ENCODE data around the gene BICRA.
"Not testable (repeated sequence)": the region's sequence is repeated elsewhere in the genome, so short reads cannot be mapped to it uniquely, and the experiment has no call there.

Gene BICRA

DNA sequence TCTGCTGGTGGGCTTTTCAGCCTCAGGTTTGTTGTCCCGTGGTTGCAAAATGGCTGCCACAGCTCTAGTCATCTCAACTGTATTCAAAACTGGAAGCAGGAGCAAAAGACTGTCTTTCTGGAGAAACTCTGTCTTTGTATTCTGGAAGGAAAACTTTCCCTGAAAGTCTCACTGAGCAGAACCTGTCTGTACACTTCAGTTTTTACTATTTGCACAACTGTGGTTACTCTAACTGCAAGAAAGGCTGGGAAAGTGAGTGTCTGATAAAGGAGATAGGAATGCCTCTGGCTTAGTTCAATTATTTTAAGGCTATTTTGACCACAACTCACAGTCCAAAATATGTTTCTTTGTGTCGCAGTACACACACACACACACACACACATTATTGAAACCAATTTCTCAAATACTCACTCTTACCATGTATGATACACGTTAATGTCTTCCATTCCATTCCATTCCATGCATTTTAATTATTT lies 54.5 kb downstream of the BICRA start:
- H3K27me3 ChIP-seq (ENCODE audit: insufficient read depth, low read length, poor library complexity), result no peaks in the 10 kb centered on the region
- no peaks in the 10 kb centered on the region for H3K9me3 ChIP-seq (ENCODE audit: insufficient read depth, low read length, severe bottlenecking)
- TF ChIP-seq, protein P1, sequence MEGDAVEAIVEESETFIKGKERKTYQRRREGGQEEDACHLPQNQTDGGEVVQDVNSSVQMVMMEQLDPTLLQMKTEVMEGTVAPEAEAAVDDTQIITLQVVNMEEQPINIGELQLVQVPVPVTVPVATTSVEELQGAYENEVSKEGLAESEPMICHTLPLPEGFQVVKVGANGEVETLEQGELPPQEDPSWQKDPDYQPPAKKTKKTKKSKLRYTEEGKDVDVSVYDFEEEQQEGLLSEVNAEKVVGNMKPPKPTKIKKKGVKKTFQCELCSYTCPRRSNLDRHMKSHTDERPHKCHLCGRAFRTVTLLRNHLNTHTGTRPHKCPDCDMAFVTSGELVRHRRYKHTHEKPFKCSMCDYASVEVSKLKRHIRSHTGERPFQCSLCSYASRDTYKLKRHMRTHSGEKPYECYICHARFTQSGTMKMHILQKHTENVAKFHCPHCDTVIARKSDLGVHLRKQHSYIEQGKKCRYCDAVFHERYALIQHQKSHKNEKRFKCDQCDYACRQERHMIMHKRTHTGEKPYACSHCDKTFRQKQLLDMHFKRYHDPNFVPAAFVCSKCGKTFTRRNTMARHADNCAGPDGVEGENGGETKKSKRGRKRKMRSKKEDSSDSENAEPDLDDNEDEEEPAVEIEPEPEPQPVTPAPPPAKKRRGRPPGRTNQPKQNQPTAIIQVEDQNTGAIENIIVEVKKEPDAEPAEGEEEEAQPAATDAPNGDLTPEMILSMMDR (IDR thresholded peaks at IDR 0.05; ENCODE audit: borderline replicate concordance, extremely low read depth, low read length, poor library complexity, severe bottlenecking), result no peak
- no peak for TF ChIP-seq EZH2 (IDR thresholded peaks at IDR 0.05; ENCODE audit: borderline replicate concordance, low read depth, low read length, severe bottlenecking)
- H4K20me1 ChIP-seq (ENCODE audit: insufficient read depth, low read length), result peaks cover 67% of the 10 kb centered on the region
- no peak overlapping the region for H3K4me2 ChIP-seq (ENCODE audit: insufficient read depth, low read length)
- no peaks in the 10 kb centered on the region for H3K4me1 ChIP-seq (ENCODE audit: insufficient read depth, low read length)
- H3K36me3 ChIP-seq (ENCODE audit: insufficient read depth, low read length), result no peaks in the 10 kb centered on the region
- H3K4me3 ChIP-seq (ENCODE audit: low read depth in 1 of 2, low read length in 2 of 2), result no peak overlapping the region
- peaks cover 71% of the 10 kb centered on the region for H3K79me2 ChIP-seq (ENCODE audit: insufficient read depth, low read length)
- no peak for ATAC-seq (ENCODE audit: insufficient read depth, low read depth)
- H3K27ac ChIP-seq (ENCODE audit: low read length), result no peak overlapping the region
- no peak overlapping the region for H3K9ac ChIP-seq (ENCODE audit: low read depth, low read length)
- H2AFZ ChIP-seq (ENCODE audit: low read depth, low read length), result no peak overlapping the region
- no peak for DNase-seq

- H3K4me3 ChIP-seq (ENCODE audit: low read depth in 1 of 2, low read length in 2 of 2), result no peak overlapping the region
- no peak overlapping the region for H3K9ac ChIP-seq (ENCODE audit: low read depth, low read length)
- ATAC-seq (ENCODE audit: insufficient read depth, low read depth), result no peak
- no peaks in the 10 kb centered on the region for H3K9me3 ChIP-seq (ENCODE audit: insufficient read depth, low read length, severe bottlenecking)
- DNase-seq, result no peak
- no peak for TF ChIP-seq EZH2 (IDR thresholded peaks at IDR 0.05; ENCODE audit: borderline replicate concordance, low read depth, low read length, severe bottlenecking)
- TF ChIP-seq, protein P1 (IDR thresholded peaks at IDR 0.05; ENCODE audit: borderline replicate concordance, extremely low read depth, low read length, poor library complexity, severe bottlenecking), result no peak
- H3K27ac ChIP-seq (ENCODE audit: low read length), result no peak overlapping the region
- H3K4me2 ChIP-seq (ENCODE audit: insufficient read depth, low read length), result no peak overlapping the region
- no peaks in the 10 kb centered on the region for H3K27me3 ChIP-seq (ENCODE audit: insufficient read depth, low read length, poor library complexity)
- H3K79me2 ChIP-seq (ENCODE audit: insufficient read depth, low read length), result peaks cover 67% of the 10 kb centered on the region
- H4K20me1 ChIP-seq (ENCODE audit: insufficient read depth, low read length), result peaks cover 61% of the 10 kb centered on the region
- H3K4me1 ChIP-seq (ENCODE audit: insufficient read depth, low read length), result no peaks in the 10 kb centered on the region
- H3K36me3 ChIP-seq (ENCODE audit: insufficient read depth, low read length), result no peaks in the 10 kb centered on the region
- no peak overlapping the region for H2AFZ ChIP-seq (ENCODE audit: low read depth, low read length)
Measured at GRCh38 chr19:47663911-47664771, 55.2 kb downstream of the BICRA start.

DNA sequence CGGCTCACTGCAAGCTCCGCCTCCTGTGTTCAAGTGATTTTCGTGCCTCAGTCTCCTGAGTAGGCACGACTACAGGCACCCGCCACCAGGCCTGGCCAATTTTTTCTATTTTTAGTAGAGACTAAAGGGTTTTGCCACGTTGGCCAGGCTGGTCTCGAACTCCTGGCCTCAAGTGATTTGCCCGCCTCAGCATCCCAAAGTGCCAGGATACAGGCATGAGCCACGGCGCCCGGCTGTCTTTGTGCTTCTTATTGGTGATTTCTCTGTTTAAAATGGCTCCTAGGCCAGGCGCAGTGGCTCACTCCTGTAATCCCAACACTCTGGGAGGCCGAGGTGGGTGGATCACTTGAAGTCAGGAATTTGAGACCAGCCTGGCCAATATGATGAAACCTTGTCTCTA lies 59.6 kb downstream of the BICRA start:
- H3K27ac ChIP-seq (ENCODE audit: low read length); H3K4me2 ChIP-seq (ENCODE audit: insufficient read depth, low read length); H3K27me3 ChIP-seq (ENCODE audit: insufficient read depth, low read length, poor library complexity); H3K4me1 ChIP-seq (ENCODE audit: insufficient read depth, low read length); H3K9ac ChIP-seq (ENCODE audit: low read depth, low read length); DNase-seq; H3K4me3 ChIP-seq (ENCODE audit: low read depth in 1 of 2, low read length in 2 of 2); H3K9me3 ChIP-seq (ENCODE audit: insufficient read depth, low read length, severe bottlenecking); ATAC-seq (ENCODE audit: insufficient read depth, low read depth); H2AFZ ChIP-seq (ENCODE audit: low read depth, low read length): not testable (repeated sequence)
- Histone ChIP-seq H3K36me3 (ENCODE audit: insufficient read depth, low read length) (peaks cover 17% of the 10 kb centered on the region; the same call in 1 of the 2 replicates), H4K20me1 (ENCODE audit: insufficient read depth, low read length) (peaks cover 60% of the 10 kb centered on the region), H3K79me2 (ENCODE audit: insufficient read depth, low read length) (peaks cover 41% of the 10 kb centered on the region)

DNA sequence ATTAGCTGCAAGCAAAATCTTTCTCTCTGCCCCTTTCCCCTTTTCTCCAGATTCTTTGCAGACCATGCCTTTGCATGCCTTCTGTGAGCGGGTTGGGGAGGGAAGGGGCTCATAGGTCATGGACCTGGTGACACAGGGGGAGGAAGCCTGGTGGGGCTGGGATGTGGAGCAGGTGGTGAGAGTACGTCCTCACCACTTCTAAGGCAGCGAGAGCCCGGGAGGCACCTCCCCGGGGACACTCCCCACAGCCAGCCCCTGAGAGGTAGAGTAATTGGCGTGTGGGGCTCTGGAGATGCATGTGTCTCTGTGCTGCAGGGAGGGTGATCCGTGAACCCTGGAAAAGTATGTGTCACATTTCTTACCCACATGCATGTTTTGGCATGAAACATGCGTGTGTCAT lies 61.8 kb downstream of the BICRA start:
- Histone ChIP-seq H3K4me1 (ENCODE audit: insufficient read depth, low read length) (no peaks in the 10 kb centered on the region), H3K4me3 (ENCODE audit: low read depth in 1 of 2, low read length in 2 of 2) (no peak overlapping the region), H4K20me1 (ENCODE audit: insufficient read depth, low read length) (peaks cover 41% of the 10 kb centered on the region), H3K9ac (ENCODE audit: low read depth, low read length) (no peak overlapping the region), H2AFZ (ENCODE audit: low read depth, low read length) (no peak overlapping the region), H3K27ac (ENCODE audit: low read length) (no peak overlapping the region), H3K27me3 (ENCODE audit: insufficient read depth, low read length, poor library complexity) (no peaks in the 10 kb centered on the region), H3K4me2 (ENCODE audit: insufficient read depth, low read length) (no peak overlapping the region), H3K79me2 (ENCODE audit: insufficient read depth, low read length) (peaks cover 21% of the 10 kb centered on the region), H3K9me3 (ENCODE audit: insufficient read depth, low read length, severe bottlenecking) (no peaks in the 10 kb centered on the region), H3K36me3 (ENCODE audit: insufficient read depth, low read length) (peaks cover 27% of the 10 kb centered on the region)
- ATAC-seq (ENCODE audit: insufficient read depth, low read depth) (no peak), DNase-seq (no peak)
- TF ChIP-seq, protein P1 (IDR thresholded peaks at IDR 0.05; ENCODE audit: borderline replicate concordance, extremely low read depth, low read length, poor library complexity, severe bottlenecking), result no peak
- no peak for TF ChIP-seq EZH2 (IDR thresholded peaks at IDR 0.05; ENCODE audit: borderline replicate concordance, low read depth, low read length, severe bottlenecking)

Data from DND-41 (cell line).